ENCODE results near the gene MAPK7. TPM values are rescaled to one million over a fixed set of nuclear protein-coding genes. Genes with fewer than 3 reads are reported as not detected.

Gene MAPK7
- polyA plus RNA-seq, 1 of the 3 experiments (the other 2 are of a cell fraction) = 19.1 TPM

DNA sequence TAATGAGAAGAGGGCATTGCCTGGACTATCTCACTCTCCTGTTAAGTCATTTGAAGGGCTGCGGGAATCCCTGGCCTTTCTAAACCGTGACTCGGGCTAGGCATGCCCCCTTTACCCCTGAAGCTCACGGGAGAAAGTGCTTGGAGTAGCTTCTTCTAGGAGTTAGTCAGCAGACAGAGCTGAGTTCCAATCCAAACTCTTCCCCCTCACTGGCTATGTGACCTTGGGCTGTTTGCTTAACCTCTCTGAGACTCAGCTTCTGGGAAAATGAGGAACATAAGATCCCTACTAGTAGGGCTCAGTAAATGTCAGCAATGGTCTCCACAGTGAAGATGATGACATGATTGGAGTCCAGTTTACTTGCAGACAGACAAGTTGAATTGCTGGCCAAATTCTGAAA, 10.1 kb upstream of the MAPK7 start:
- Histone ChIP-seq H3K4me3 (ENCODE audit: low read depth in 2 of 2, low read length in 1 of 2) (no peak overlapping the region), H3K9ac (no peak overlapping the region), H3K79me2 (ENCODE audit: insufficient read depth) (no peaks in the 10 kb centered on the region), H3K36me3 (replicated peaks in 1 of 2; ENCODE audit: control insufficient read depth in 1 of 2, insufficient read depth in 2 of 2, low read length in 1 of 2) (no peaks in the 10 kb centered on the region), H4K20me1 (ENCODE audit: insufficient read depth) (no peaks in the 10 kb centered on the region), H3K4me2 (no peak overlapping the region), H3K9me2 (no peaks in the 10 kb centered on the region), H3K27ac (ENCODE audit: low read depth in 2 of 2, low read length in 1 of 2) (no peak overlapping the region), H3K4me1 (ENCODE audit: control insufficient read depth in 1 of 2, insufficient read depth in 2 of 2, low read depth in 1 of 2, low read length in 1 of 2) (peaks cover 6 to 18% of the 10 kb centered on the region in 2 experiments; a peak in 2 of 4 replicates), H2AFZ (ENCODE audit: low read depth) (no peak overlapping the region), H3F3A (replicated peaks; ENCODE audit: insufficient read depth) (no peaks in the 10 kb centered on the region), H3K27me3 (ENCODE audit: insufficient read depth) (no peaks in the 10 kb centered on the region), H3K9me3 (no peaks in the 10 kb centered on the region)
- DNase-seq = no peak
- CTCF ChIA-PET = interaction anchor here (0.8 to 1.5 kb wide), 2 partner anchors 79 to 398 kb away, joined by 4 to 6 read pairs; no protein-coding TSS in a partner anchor
- TF ChIP-seq SIN3A (IDR thresholded peaks at IDR 0.05; ENCODE audit: borderline replicate concordance, low read depth, low read length) (no peak), JUND (IDR thresholded peaks at IDR 0.05) (no peak), RXRA (IDR thresholded peaks at IDR 0.05; ENCODE audit: borderline replicate concordance, low read depth) (no peak), FOXJ3 (CRISPR knock-in tag; IDR thresholded peaks at IDR 0.05) (no peak), FOXM1 (IDR thresholded peaks at IDR 0.05; ENCODE audit: low read depth) (no peak), SMC3 (IDR thresholded peaks at IDR 0.05; ENCODE audit: low read depth, low read length) (no peak), RAD21 (IDR thresholded peaks at IDR 0.05; ENCODE audit: low read length) (no peak), POLR2AphosphoS5 (IDR thresholded peaks at IDR 0.05; ENCODE audit: low read depth, low read length) (no peak), EP300 (IDR thresholded peaks at IDR 0.05; ENCODE audit: borderline replicate concordance in 1 of 2, low read depth in 1 of 2, low read length in 1 of 2) (no peak), CHD2 (IDR thresholded peaks at IDR 0.05; ENCODE audit: low read length, partially characterized antibody) (no peak), TEAD4 (IDR thresholded peaks at IDR 0.05; ENCODE audit: borderline replicate concordance, insufficient read depth) (no peak), NFIC (IDR thresholded peaks at IDR 0.05; ENCODE audit: borderline replicate concordance) (no peak), YY1 (IDR thresholded peaks at IDR 0.05; ENCODE audit: low read depth) (no peak), GATA2 (CRISPR knock-in tag; IDR thresholded peaks at IDR 0.05) (no peak)
- TF ChIP-seq, protein P1, sequence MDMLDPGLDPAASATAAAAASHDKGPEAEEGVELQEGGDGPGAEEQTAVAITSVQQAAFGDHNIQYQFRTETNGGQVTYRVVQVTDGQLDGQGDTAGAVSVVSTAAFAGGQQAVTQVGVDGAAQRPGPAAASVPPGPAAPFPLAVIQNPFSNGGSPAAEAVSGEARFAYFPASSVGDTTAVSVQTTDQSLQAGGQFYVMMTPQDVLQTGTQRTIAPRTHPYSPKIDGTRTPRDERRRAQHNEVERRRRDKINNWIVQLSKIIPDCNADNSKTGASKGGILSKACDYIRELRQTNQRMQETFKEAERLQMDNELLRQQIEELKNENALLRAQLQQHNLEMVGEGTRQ (IDR thresholded peaks at IDR 0.05; ENCODE audit: borderline replicate concordance, low read depth, low read length) = no peak
- TF ChIP-seq, protein P2, sequence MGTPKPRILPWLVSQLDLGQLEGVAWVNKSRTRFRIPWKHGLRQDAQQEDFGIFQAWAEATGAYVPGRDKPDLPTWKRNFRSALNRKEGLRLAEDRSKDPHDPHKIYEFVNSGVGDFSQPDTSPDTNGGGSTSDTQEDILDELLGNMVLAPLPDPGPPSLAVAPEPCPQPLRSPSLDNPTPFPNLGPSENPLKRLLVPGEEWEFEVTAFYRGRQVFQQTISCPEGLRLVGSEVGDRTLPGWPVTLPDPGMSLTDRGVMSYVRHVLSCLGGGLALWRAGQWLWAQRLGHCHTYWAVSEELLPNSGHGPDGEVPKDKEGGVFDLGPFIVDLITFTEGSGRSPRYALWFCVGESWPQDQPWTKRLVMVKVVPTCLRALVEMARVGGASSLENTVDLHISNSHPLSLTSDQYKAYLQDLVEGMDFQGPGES (IDR thresholded peaks at IDR 0.05; ENCODE audit: low read depth, low read length) = no peak
- TF ChIP-seq, protein P3, sequence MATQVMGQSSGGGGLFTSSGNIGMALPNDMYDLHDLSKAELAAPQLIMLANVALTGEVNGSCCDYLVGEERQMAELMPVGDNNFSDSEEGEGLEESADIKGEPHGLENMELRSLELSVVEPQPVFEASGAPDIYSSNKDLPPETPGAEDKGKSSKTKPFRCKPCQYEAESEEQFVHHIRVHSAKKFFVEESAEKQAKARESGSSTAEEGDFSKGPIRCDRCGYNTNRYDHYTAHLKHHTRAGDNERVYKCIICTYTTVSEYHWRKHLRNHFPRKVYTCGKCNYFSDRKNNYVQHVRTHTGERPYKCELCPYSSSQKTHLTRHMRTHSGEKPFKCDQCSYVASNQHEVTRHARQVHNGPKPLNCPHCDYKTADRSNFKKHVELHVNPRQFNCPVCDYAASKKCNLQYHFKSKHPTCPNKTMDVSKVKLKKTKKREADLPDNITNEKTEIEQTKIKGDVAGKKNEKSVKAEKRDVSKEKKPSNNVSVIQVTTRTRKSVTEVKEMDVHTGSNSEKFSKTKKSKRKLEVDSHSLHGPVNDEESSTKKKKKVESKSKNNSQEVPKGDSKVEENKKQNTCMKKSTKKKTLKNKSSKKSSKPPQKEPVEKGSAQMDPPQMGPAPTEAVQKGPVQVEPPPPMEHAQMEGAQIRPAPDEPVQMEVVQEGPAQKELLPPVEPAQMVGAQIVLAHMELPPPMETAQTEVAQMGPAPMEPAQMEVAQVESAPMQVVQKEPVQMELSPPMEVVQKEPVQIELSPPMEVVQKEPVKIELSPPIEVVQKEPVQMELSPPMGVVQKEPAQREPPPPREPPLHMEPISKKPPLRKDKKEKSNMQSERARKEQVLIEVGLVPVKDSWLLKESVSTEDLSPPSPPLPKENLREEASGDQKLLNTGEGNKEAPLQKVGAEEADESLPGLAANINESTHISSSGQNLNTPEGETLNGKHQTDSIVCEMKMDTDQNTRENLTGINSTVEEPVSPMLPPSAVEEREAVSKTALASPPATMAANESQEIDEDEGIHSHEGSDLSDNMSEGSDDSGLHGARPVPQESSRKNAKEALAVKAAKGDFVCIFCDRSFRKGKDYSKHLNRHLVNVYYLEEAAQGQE (IDR thresholded peaks at IDR 0.05; ENCODE audit: low read depth, low read length) = no peak
- WGBS (ENCODE audit: low lambda C conversion rate) = 93% methylated on average over 4 of the region's 4 CpGs
- POLR2A ChIA-PET = interaction anchor here (1.7 kb wide), 1 partner anchor 10 kb away, joined by 4 read pairs; the partner anchor contains the start of gene MAPK7

Measured in SK-N-SH (cell line).